GM21423 (cell line): ENCODE measurements around the gene MOAP1.
A peak's percentile ranks its signal among the peaks of the same experiment; 100 is the strongest.
"Not testable (repeated sequence)": the region's sequence is repeated elsewhere in the genome, so short reads cannot be mapped to it uniquely, and the experiment has no call there.

Experiments
- ATAC-seq: cut with Tn5 transposase; IDR thresholded peaks from one replicate; pipeline ENCODE4 v1.9.1; 2021; ENCODE audit warnings: mild to moderate bottlenecking, moderate library complexity; ENCODE audit not compliant: unreplicated experiment

The MOAP1 gene

GRCh38 chr14:93184391-93185348 is at the start of gene MOAP1, which contains the start of gene LYSET:
Gene MOAP1 (minus strand): TSS chr14:93184897. CDS start chr14:93184242, 655 bp downstream.
Gene LYSET (plus strand): TSS chr14:93185317. CDS start chr14:93185406, 89 bp downstream.
- peak; percentile 79 for ATAC-seq

DNA sequence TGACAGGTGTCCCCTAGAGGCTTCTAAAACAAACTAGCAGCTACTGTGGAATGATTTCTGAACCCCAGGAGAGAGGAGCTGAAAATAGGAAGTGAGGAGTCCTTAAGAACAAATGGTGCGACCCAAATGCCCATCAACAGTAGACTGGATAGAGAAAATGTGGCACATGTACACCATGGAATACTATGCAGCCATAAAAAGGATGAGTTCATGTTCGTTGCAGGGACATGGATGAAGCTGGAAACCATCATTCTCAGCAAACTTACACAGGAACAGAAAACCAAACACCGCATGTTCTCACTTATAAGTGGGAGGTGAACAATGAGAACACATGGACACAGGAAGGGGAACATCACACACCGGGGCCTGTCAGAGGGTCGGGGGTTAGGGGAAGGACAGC is 48.4 kb upstream of the MOAP1 start:
- ATAC-seq = not testable (repeated sequence)

GRCh38 chr14:93232159-93232558 is 47.5 kb upstream of the MOAP1 start:
- no peak for ATAC-seq

DNA sequence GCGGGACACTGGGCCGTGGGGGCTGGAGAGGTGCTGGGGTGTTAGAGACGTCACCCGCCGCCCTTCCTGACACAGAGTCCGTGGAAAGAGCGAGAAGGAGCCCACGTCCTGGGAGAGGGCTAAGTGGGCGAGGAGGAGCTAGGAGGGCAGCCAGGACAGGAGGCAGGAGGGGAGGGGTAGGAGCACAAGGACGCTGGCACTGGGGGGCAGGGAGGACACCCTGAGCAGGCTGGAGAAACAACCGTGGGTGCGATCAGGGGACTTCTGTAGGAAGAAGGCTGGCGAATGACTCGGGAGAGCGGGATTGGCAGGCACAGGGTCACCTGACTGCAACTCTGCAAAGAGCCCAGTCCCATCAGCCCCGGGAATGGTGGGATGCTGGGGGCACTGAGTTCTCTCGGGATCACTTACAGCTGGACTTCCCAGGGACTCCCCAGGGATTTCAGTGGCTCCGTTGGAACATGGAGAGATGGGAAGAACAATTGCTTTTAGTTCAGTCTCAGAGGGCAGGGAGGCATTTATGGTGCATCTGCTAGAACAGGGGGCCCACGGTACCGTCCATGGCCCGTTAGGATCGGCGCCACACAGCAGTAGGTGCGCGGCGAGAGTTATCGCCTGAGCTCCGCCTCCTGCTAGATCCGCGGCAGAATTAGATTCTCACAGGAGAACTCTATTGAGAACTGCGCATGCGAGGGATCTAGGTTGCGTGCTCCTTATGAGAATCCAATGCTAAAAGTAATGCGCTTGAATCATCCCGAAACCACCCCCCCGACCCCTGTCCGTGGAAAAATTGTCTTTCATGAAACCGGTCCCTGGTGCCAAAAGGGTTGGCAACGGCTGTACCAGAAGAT is 46.7 kb upstream of the MOAP1 start:
- ATAC-seq = no peak

DNA sequence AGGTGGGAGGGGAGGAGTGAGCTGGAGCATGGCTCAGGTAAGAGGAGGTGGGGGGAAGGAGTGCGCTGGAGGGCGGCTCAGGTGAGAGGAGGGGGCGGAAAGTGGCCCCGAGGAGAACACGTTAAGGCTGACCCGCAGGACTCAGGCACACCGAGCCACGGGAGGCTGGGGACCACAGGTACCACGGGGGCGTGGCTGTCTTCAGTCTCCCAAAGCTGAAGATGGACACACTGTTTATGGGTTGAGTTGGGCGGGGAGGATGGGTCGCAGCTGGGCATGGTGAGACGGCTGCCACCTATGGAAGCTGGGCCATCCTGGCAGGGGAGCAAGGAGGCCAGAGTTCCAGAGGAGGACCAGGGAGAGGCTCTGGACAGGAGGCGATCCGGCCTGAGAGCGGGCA is 45.8 kb upstream of the MOAP1 start:
- ATAC-seq = no peak

- ATAC-seq = no peak
Observed at GRCh38 chr14:93228550-93228949, 43.9 kb upstream of the MOAP1 start.

- ATAC-seq = no peak
Observed at GRCh38 chr14:93223565-93223964, 38.9 kb upstream of the MOAP1 start.

GRCh38 chr14:93220509-93220908 is 35.8 kb upstream of the MOAP1 start:
- ATAC-seq = no peak

DNA sequence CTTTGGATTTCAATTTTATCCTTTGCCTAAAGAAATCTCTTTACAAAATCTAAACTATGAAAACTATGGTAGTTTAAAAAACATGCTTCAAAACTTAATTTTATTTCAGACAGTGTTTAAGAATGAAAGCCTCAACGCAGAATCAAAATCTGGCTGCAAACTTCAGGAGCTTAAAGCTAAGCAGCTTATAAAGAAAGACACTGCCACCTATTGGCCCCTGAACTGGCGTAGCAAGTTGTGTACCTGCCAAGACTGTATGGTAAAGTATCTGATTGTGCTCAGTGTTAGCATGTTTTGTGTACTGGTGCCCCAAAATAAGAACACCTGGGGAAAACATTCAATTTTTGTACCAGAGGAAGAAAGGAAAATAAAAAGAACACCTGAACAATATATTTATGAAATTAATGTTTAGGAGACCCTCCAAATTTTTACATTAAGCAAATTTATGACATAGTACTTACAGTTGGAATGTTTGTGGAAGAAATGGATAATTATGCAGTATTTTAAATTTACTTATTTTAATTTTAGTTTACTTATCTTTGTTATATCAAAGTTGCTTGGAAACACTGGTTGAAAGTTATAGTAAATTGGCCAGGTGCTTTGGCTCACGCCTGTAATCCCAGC is 34.5 kb upstream of the MOAP1 start:
- ATAC-seq = no peak

DNA sequence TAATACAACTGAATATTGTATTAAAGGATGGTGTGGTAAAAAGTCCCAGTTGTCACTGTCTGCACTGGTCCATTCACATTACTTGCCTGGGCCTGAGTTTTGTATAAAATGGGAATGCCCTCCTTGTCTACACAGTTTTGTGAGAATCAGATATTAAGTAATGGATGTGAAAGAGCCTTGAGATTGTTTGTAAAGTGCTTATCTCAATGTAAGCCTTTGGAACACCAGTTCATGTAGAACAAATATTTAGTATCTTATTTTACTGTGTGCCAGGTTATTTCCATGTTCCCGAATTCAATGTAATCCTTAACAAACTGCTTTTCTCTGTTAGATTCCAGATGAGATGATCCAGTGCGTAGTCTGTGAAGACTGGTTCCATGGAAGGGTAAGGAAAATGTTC is 29.9 kb upstream of the MOAP1 start:
- no peak for ATAC-seq

DNA sequence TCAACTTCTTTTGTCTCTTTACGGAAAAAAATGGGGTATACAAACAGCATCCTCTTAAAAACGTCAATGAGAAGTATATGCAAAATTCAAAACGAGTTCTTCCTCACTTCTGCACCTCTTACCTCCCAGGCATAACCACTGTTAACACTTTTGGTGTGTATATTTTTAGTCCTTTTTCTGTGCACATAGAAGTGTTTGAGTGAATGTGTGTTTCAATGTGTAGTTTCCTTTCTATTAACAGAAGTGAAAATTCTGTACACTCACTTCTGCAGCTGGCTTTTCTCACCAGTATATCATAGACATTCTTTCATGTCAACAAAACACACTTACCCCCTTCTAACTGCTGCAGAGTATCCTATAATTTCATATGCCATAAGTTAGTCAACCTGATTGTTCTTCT is 27.7 kb upstream of the MOAP1 start:
- peak; percentile 58 for ATAC-seq

DNA sequence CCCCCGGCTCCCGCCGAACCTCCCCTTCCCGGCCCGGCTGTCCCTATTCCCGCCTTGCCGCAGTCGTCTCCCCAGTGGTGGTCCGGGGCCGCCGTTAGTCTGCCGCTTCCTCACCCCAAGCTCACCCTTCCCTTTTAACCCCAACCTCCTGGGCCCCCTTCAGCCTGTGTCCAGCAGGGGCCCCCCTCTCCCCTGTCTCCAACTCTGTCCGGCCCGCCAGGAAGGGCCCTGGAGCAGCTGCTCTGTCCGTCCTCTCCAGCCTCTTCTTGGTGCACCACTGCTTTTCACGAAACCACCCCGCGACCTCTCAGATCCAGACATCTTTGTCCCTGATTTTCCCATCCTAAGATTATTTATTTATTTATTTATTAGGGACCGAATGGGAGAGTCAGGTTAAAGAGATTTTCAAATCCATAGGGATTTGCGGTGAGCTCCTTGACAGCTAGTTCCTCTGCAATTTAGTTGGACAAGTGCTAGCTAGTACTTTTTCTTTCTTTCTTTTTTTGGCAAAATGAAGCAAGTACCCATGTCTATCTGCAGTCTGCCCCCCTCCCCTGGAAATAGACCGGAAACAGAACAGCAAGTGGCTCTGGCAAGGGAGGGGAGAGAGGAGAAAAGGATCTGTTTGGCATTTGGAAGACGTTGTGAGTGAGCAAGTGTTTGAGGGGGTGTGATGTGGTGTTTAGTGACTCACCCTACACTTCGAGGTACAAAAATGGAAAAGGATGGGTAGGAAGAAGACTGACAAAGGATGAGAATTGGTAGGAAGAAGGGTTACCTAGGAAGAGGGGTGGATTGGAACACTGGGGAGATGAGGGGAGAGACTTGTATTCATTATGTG is 23.0 kb upstream of the MOAP1 start:
- peak; percentile 36 for ATAC-seq

DNA sequence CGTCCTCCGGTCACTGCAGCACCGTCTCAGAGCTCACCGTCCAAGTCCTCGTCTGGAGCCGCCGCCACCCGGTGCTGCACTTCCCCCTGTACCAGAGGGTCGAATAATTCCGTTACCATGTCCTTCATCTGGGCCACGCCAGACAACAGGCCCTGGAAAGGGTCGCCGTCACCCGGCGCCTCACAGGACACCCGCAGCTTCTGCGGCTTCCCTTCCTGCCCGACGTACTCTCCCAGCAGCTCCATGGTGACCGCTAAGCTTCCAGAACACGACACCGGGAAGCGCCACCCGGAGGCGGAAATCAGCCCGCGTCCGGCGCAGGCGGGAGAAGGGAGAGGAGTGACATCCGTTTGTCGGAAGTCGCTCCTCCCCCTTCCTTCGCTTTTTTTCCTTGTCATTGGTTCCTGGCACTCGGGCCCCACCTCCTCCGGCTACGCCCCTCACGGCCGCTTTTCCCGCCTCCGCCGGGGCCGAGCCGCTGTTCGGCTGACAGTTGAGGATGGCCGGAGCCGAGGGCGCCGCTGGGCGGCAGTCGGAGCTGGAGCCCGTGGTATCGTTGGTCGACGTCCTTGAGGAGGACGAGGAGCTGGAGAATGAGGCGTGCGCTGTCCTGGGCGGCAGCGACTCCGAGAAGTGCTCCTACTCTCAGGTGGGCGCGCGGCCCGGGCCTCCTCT is 22.2 kb upstream of the MOAP1 start, which contains the start of the genes GON7 and UBR7:
Gene GON7, minus strand, starts transcription at position 273 of the 675 bp plus-strand sequence. Its CDS starts 28 bp downstream, at position 245.
Gene UBR7, plus strand, starts transcription at position 464 of the 675 bp plus-strand sequence. Its CDS starts 36 bp downstream, at position 500.
- ATAC-seq = peak; percentile 74

- ATAC-seq = no peak
Observed at GRCh38 chr14:93201155-93201704, 16.5 kb upstream of the MOAP1 start.

DNA sequence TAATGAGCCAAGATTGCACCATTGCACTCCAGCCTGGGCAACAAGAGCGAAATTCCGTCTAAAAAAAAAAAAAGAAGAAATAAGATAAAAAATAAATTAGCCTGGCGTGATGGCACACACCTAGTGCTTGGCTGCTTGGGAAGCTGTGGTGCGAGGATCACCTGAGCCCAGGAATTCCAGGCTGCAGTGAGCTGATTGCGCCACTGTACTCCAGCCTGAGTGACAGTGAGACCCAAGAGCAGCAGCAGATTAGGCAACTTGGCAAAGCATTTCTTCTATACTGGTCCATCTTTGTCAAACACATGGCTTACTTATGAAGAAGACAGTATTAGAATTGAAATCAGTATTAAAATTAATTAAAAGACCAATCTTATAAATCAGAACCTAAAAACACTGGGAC is 15.9 kb upstream of the MOAP1 start:
- no peak for ATAC-seq

DNA sequence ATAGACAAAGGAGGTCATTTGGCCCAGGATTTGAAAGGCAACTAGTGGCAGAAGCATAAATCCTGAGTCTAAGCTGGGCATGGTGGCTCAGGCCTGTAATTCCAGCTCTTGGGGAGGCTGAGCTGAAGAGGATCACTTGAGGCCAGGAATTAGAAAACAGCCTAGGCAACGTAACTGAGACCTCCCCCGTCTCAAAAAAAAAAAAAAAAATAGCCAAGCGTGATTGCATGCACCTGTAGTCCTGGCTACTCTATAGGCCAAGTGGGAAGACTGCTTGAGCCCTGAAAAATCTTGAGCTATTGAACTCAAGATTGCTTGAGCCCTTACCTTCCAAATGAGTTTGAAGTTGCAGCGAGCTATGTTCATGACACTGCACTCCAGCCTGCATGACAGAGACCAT is 14.3 kb upstream of the MOAP1 start:
- no peak for ATAC-seq

DNA sequence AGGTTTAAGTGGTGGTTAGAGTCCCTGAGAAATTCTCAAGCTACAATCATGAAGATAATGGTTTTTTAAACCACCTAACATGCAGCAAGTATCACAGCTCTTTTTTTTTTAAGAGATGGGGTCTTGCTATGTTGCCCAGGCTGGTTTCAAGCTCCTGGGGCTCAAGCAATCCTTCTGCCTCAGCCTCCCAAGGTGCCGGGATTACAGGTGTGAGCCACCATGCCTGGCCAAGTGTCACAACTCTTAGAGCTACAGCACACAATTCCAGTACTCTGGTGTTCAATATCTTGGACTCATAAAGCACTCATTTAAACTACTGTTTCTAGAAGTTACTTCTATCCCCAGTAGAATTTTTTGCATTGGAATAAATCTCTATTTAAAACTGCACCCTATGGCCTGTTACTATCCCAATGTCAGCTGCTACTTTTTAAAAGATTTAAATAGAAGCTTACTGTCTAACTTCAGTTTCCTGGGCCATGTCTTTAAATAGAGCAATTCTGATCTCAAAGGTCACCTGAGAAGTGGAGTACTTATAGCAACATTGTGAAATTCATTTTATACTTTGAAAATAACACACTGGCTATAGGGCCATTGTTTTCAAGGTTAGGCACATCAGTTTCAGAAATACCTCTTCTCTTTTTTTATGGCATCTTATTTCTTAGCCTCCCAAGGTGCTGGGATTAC is 10.8 kb upstream of the MOAP1 start:
- no peak for ATAC-seq

GRCh38 chr14:93186956-93187355 is 2.3 kb upstream of the MOAP1 start:
- ATAC-seq = no peak

DNA sequence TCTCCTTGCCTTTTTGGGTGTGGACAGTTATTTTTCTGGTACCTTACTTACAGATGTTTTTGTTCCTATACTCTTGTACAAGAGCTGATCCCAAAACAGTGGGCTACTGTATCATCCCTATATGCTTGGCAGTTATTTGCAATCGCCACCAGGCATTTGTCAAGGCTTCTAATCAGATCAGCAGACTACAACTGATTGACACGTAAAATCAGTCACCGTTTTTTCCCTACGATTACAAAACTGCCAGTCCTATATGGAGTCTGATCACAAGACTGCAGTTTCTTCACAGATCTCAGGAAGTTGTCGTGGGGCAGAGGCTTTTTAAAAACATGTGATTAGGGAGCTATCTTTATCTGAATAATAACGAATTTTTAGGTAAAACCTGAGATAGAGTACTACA is 1.8 kb upstream of the MOAP1 start:
- no peak for ATAC-seq
